ENCODE results near the gene PMIS2.

GRCh38 chr19:35633727-35634440, 47.9 kb downstream of the PMIS2 start:
- TF ChIP-seq POLR2A (IDR thresholded peaks at IDR 0.05) = no peak
- TF ChIP-seq, protein P1, sequence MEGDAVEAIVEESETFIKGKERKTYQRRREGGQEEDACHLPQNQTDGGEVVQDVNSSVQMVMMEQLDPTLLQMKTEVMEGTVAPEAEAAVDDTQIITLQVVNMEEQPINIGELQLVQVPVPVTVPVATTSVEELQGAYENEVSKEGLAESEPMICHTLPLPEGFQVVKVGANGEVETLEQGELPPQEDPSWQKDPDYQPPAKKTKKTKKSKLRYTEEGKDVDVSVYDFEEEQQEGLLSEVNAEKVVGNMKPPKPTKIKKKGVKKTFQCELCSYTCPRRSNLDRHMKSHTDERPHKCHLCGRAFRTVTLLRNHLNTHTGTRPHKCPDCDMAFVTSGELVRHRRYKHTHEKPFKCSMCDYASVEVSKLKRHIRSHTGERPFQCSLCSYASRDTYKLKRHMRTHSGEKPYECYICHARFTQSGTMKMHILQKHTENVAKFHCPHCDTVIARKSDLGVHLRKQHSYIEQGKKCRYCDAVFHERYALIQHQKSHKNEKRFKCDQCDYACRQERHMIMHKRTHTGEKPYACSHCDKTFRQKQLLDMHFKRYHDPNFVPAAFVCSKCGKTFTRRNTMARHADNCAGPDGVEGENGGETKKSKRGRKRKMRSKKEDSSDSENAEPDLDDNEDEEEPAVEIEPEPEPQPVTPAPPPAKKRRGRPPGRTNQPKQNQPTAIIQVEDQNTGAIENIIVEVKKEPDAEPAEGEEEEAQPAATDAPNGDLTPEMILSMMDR (IDR thresholded peaks at IDR 0.05) = no peak
